ENCODE results near the gene RNF213. TPM values are rescaled to one million over a fixed set of nuclear protein-coding genes. Genes with fewer than 3 reads are reported as not detected.
"Not testable (repeated sequence)": the region's sequence is repeated elsewhere in the genome, so short reads cannot be mapped to it uniquely, and the experiment has no call there.

RNF213 gene
- polyA plus RNA-seq, 3 donors = 47.5 to 56.8 (median 50.5) TPM

GRCh38 chr17:80248894-80249710, 11.6 kb upstream of the RNF213 start:
- DNase-seq (ENCODE audit: low read depth in 3 of 3, low spot score in 2 of 3) = no peak

GRCh38 chr17:80251966-80252365, 8.7 kb upstream of the RNF213 start:
- no peak for DNase-seq (ENCODE audit: low read depth in 3 of 3, low spot score in 2 of 3)

- peak in 1 of 3 donors; percentile 31 for DNase-seq (ENCODE audit: low read depth in 3 of 3, low spot score in 2 of 3)
Observed at GRCh38 chr17:80252871-80253270, 7.8 kb upstream of the RNF213 start.

- no peak for DNase-seq (ENCODE audit: low read depth in 3 of 3, low spot score in 2 of 3)
Observed at GRCh38 chr17:80253631-80254395, 6.8 kb upstream of the RNF213 start.

- DNase-seq (ENCODE audit: low read depth in 3 of 3, low spot score in 2 of 3) = peak in 2 of 3 donors; percentile 63 to 69
Observed at GRCh38 chr17:80254396-80255251, 6.0 kb upstream of the RNF213 start.

- no peak for DNase-seq (ENCODE audit: low read depth in 3 of 3, low spot score in 2 of 3)
Observed at GRCh38 chr17:80256034-80256350, 4.7 kb upstream of the RNF213 start.

GRCh38 chr17:80257716-80258213, 2.9 kb upstream of the RNF213 start:
- DNase-seq (ENCODE audit: low read depth in 3 of 3, low spot score in 2 of 3) = no peak

GRCh38 chr17:80258296-80258695, 2.4 kb upstream of the RNF213 start:
- DNase-seq (ENCODE audit: low read depth in 3 of 3, low spot score in 2 of 3) = not testable (repeated sequence)

GRCh38 chr17:80259457-80260068, 1.1 kb upstream of the RNF213 start:
- DNase-seq (ENCODE audit: low read depth in 3 of 3, low spot score in 2 of 3) = no peak

GRCh38 chr17:80260069-80260535, 550 bp upstream of the RNF213 start:
- peak in 1 of 3 donors; percentile 39 for DNase-seq (ENCODE audit: low read depth in 3 of 3, low spot score in 2 of 3)

- no peak for DNase-seq (ENCODE audit: low read depth in 3 of 3, low spot score in 2 of 3)
Observed at GRCh38 chr17:80261159-80261894, 675 bp downstream of the RNF213 start.

- no peak for DNase-seq (ENCODE audit: low read depth in 3 of 3, low spot score in 2 of 3)
Observed at GRCh38 chr17:80261895-80262279, 1.2 kb downstream of the RNF213 start.

- no peak for DNase-seq (ENCODE audit: low read depth in 3 of 3, low spot score in 2 of 3)
Observed at GRCh38 chr17:80262291-80262690, 1.6 kb downstream of the RNF213 start.

GRCh38 chr17:80262775-80263244, 2.2 kb downstream of the RNF213 start:
- DNase-seq (ENCODE audit: low read depth in 3 of 3, low spot score in 2 of 3) = no peak

- peak; percentile 78 to 85 (median 80) for DNase-seq (ENCODE audit: low read depth in 3 of 3, low spot score in 2 of 3)
Observed at GRCh38 chr17:80263253-80264204, 2.9 kb downstream of the RNF213 start.

- no peak for DNase-seq (ENCODE audit: low read depth in 3 of 3, low spot score in 2 of 3)
Observed at GRCh38 chr17:80264205-80265075, 3.8 kb downstream of the RNF213 start.

All from right renal cortex interstitium (tissue), 3 donors.